H9 (cell line): ENCODE data around the gene UGT1A6. TPM values are rescaled to one million over a fixed set of nuclear protein-coding genes. Genes with fewer than 3 reads are reported as not detected.

ENCODE experiments used
- DNase-seq: peaks from one replicate; pipeline ENCODE4 v3.0.0-alpha.2; 2017
- H2AFZ ChIP-seq: one replicate; pipeline ENCODE4 v1.6.1; 2013; ENCODE audit warnings: mild to moderate bottlenecking, low read length, control low read depth, moderate library complexity
- H2AK5ac ChIP-seq: 2 replicates; pipeline ENCODE4 v1.6.1; 2013; ENCODE audit warnings: low read length, control low read depth, mixed read lengths; ENCODE audit not compliant: insufficient read length
- H2BK120ac ChIP-seq: one replicate; pipeline ENCODE4 v1.6.1; 2013; ENCODE audit warnings: low read depth, mild to moderate bottlenecking, low read length, control low read depth, inconsistent platforms; ENCODE audit not compliant: poor library complexity, severe bottlenecking
- H2BK12ac ChIP-seq: 2 replicates; pipeline ENCODE4 v1.6.1; 2013; ENCODE audit warnings: low read length, control low read depth, mixed read lengths, low read depth; ENCODE audit not compliant: insufficient read length
- H2BK15ac ChIP-seq: 2 replicates; pipeline ENCODE4 v1.6.1; 2013; ENCODE audit warnings: low read depth, low read length, control low read depth
- H2BK20ac ChIP-seq: one replicate; pipeline ENCODE4 v1.6.1; 2013; ENCODE audit warnings: low read depth, mild to moderate bottlenecking, low read length, control low read depth, inconsistent platforms; ENCODE audit not compliant: poor library complexity, severe bottlenecking
- H2BK5ac ChIP-seq: 2 replicates; pipeline ENCODE4 v1.6.1; 2013; ENCODE audit warnings: low read length, control low read depth, mixed read lengths; ENCODE audit not compliant: insufficient read length
- H3K14ac ChIP-seq: 2 replicates; pipeline ENCODE4 v1.6.1; 2013; ENCODE audit warnings: low read length, control low read depth; ENCODE audit not compliant: insufficient read depth
- H3K18ac ChIP-seq: 2 replicates; pipeline ENCODE4 v1.6.1; 2013; ENCODE audit warnings: low read depth, mild to moderate bottlenecking, mixed read lengths, low read length, control low read depth; ENCODE audit not compliant: insufficient read length
- H3K23ac ChIP-seq: 2 replicates; pipeline ENCODE4 v1.6.1; 2013; ENCODE audit warnings: low read length, control low read depth, mixed read lengths, low read depth; ENCODE audit not compliant: insufficient read length
- H3K23me2 ChIP-seq: 2 replicates; pipeline ENCODE4 v1.6.1; 2013; ENCODE audit warnings: low read depth, mild to moderate bottlenecking, mixed read lengths, low read length, control low read depth; ENCODE audit not compliant: insufficient read length, poor library complexity, severe bottlenecking
- H3K27ac ChIP-seq: 2 replicates; pipeline ENCODE4 v1.5.1; 2013; ENCODE audit warnings: low read length, control low read depth, mixed read lengths, low read depth; ENCODE audit not compliant: insufficient read length
- H3K27me3 ChIP-seq: 2 replicates; pipeline ENCODE4 v1.6.1; 2013; ENCODE audit warnings: low read length, control low read depth, inconsistent platforms; ENCODE audit not compliant: insufficient read depth
- H3K4ac ChIP-seq: 2 replicates; pipeline ENCODE4 v1.6.1; 2013; ENCODE audit warnings: low read depth, mild to moderate bottlenecking, control low read depth, inconsistent platforms, low read length, moderate library complexity
- H3K4me1 ChIP-seq: 2 replicates; pipeline ENCODE4 v1.6.1; 2013; ENCODE audit warnings: low read length, control low read depth, inconsistent platforms; ENCODE audit not compliant: insufficient read depth
- H3K4me2 ChIP-seq: 2 replicates; pipeline ENCODE4 v1.6.1; 2013; ENCODE audit warnings: low read length, control low read depth, mixed read lengths; ENCODE audit not compliant: insufficient read length, insufficient read depth
- H3K56ac ChIP-seq: 2 replicates; pipeline ENCODE4 v1.6.1; 2013; ENCODE audit warnings: low read depth, mild to moderate bottlenecking, mixed read lengths, low read length, control low read depth; ENCODE audit not compliant: insufficient read length
- H3K79me1 ChIP-seq: 2 replicates; pipeline ENCODE4 v1.6.1; 2013; ENCODE audit warnings: low read depth, mild to moderate bottlenecking, moderate library complexity, low read length, control low read depth, inconsistent platforms; ENCODE audit not compliant: insufficient read depth, poor library complexity, severe bottlenecking
- H3K79me2 ChIP-seq: 2 replicates; pipeline ENCODE4 v1.6.1; 2013; ENCODE audit warnings: low read length, control low read depth, inconsistent platforms; ENCODE audit not compliant: insufficient read depth
- H3K9ac ChIP-seq: 2 replicates; pipeline ENCODE4 v1.6.1; 2013; ENCODE audit warnings: low read length, control low read depth, mixed read lengths; ENCODE audit not compliant: insufficient read length; ENCODE audit errors: extremely low read depth
- H3K9me3 ChIP-seq: one replicate; pipeline ENCODE4 v1.6.1; 2013; ENCODE audit warnings: low read depth, low read length, inconsistent platforms; ENCODE audit not compliant: control insufficient read depth
- H3T11ph ChIP-seq: one replicate; pipeline ENCODE4 v1.6.1; 2013; ENCODE audit warnings: mild to moderate bottlenecking, low read length, control low read depth, inconsistent platforms
- H4K20me1 ChIP-seq: one replicate; pipeline ENCODE4 v1.6.1; 2013; ENCODE audit not compliant: control insufficient read depth, insufficient read length, insufficient read depth
- H4K5ac ChIP-seq: 2 replicates; pipeline ENCODE4 v1.6.1; 2013; ENCODE audit warnings: low read depth, mild to moderate bottlenecking, mixed read lengths, low read length, control low read depth; ENCODE audit not compliant: insufficient read length
- H4K8ac ChIP-seq: replicated peaks from 2 replicates; pipeline ENCODE4 v1.6.1; 2013; ENCODE audit warnings: low read length, control low read depth, mixed read lengths, low read depth; ENCODE audit not compliant: insufficient read length
- H4K91ac ChIP-seq: 2 replicates; pipeline ENCODE4 v1.6.1; 2013; ENCODE audit warnings: low read depth, mild to moderate bottlenecking, moderate library complexity, mixed read lengths, low read length, control low read depth; ENCODE audit not compliant: insufficient read length
- H3K27ac Mint-ChIP-seq, 3 experiments: 2 replicates in 2 of 3; 3 replicates in 1 of 3; pipeline ENCODE4 v1.8.0; 2020 to 2021; ENCODE audit warnings: mixed read lengths in 3 of 3, mild to moderate bottlenecking in 1 of 3, moderate library complexity in 1 of 3
- H3K27me3 Mint-ChIP-seq: 2 replicates; pipeline ENCODE4 v1.8.0; 2021; ENCODE audit warnings: low read depth, mild to moderate bottlenecking, moderate library complexity, mixed read lengths
- H3K36me3 Mint-ChIP-seq, 3 experiments: 2 replicates in 2 of 3; 3 replicates in 1 of 3; pipeline ENCODE4 v1.8.0; 2020 to 2021; ENCODE audit warnings: low read depth in 3 of 3, mixed read lengths in 3 of 3; ENCODE audit not compliant: insufficient read depth in 1 of 3
- H3K4me1 Mint-ChIP-seq, 2 experiments: 2 replicates each; pipeline ENCODE4 v1.8.0; 2020; ENCODE audit warnings: mixed read lengths in 2 of 2
- H3K4me3 Mint-ChIP-seq, 2 experiments: 2 replicates in 1 of 2; 3 replicates in 1 of 2; pipeline ENCODE4 v1.8.0; 2020 to 2021; ENCODE audit warnings: mild to moderate bottlenecking in 2 of 2, mixed read lengths in 2 of 2, moderate library complexity in 1 of 2
- H3K9me3 Mint-ChIP-seq, 2 experiments: 2 replicates in 1 of 2; 3 replicates in 1 of 2; pipeline ENCODE4 v1.8.0; 2020; ENCODE audit warnings: mild to moderate bottlenecking in 2 of 2, mixed read lengths in 2 of 2, moderate library complexity in 1 of 2
- CTCF ChIP-seq: fragments of 200-600 bp; sonication (generic); conservative IDR thresholded peaks from 3 replicates; pipeline ENCODE4 v1.8.0; 2021; ENCODE audit warnings: antibody characterized with exemption, mild to moderate bottlenecking
- WGBS: extraction: QIAGEN DNeasy Blood & Tissue Kit; methylation state at CpG from one replicate; pipeline ENCODE4 v1.1.7; 2013; ENCODE audit warnings: missing lambda C conversion rate, low lambda C conversion rate, mixed read lengths; ENCODE audit not compliant: insufficient read length; ENCODE audit errors: extremely low coverage; 5-methylcytosine and 5-hydroxymethylcytosine counted together
- total RNA-seq: library from RNA; stranded (reverse); gene quantifications from 2 replicates; pipeline ENCODE4 v1.2.1, GENCODE V29; 2021

Gene UGT1A6
- total RNA-seq, 1 experiment from 2014 or later, result not detected

GRCh38 chr2:233821196-233821595 is 128.5 kb downstream of the UGT1A6 start:
- Histone ChIP-seq H3K9ac (no peak overlapping the region), H3K27me3 (no peaks in the 10 kb centered on the region), H2BK15ac (no peak overlapping the region), H3K4me2 (no peak overlapping the region), H4K91ac (no peak overlapping the region), H2AK5ac (no peak overlapping the region), H3K18ac (no peak overlapping the region), H3K79me2 (no peaks in the 10 kb centered on the region), H4K20me1 (no peaks in the 10 kb centered on the region), H3K4ac (no peak overlapping the region), H3K23me2 (no peaks in the 10 kb centered on the region), H3K14ac (no peak overlapping the region), H4K5ac (no peak overlapping the region), H2AFZ (no peak overlapping the region), H2BK5ac (no peak overlapping the region), H3T11ph (no peak overlapping the region), H3K9me3 (no peaks in the 10 kb centered on the region), H2BK12ac (no peak overlapping the region), H2BK120ac (no peak overlapping the region), H3K4me1 (no peaks in the 10 kb centered on the region), H3K27ac (no peak overlapping the region), H3K79me1 (no peaks in the 10 kb centered on the region), H3K23ac (no peak overlapping the region), H2BK20ac (no peak overlapping the region), H4K8ac (no peak overlapping the region), H3K56ac (no peak overlapping the region)
- DNase-seq, result no peak
- H3K4me3 Mint-ChIP-seq, result peak overlapping the region in 1 of 2 experiments; percentile 25; a peak in 1 of 5 replicates
- H3K27ac Mint-ChIP-seq, result no peak overlapping the region; a peak in 2 of 7 replicates
- H3K27me3 Mint-ChIP-seq, result peaks cover 1% of the 10 kb centered on the region; the same call in 1 of the 2 replicates
- no peaks in the 10 kb centered on the region for H3K36me3 Mint-ChIP-seq
- no peaks in the 10 kb centered on the region; a peak in 1 of 4 replicates for H3K4me1 Mint-ChIP-seq
- peaks cover 2 to 3% of the 10 kb centered on the region in 2 experiments; a peak in 3 of 5 replicates for H3K9me3 Mint-ChIP-seq
- no CpG with 5 or more reads among the region's 3 CpGs for whole genome bisulfite sequencing
- TF ChIP-seq CTCF, result no peak
